AG04449 (cell line): Measurements from ENCODE around the gene KRTAP10-1.
"Not testable (repeated sequence)": the region's sequence is repeated elsewhere in the genome, so short reads cannot be mapped to it uniquely, and the experiment has no call there.

Source experiments
- CTCF ChIA-PET: fragments of 350-600 bp; formaldehyde crosslinking; extraction: SDS; loops from one replicate; lab custom pipeline; 2021; ENCODE audit warnings: antibody characterized with exemption; lab: Yijun Ruan, JAX
- POLR2A ChIA-PET: fragments of 400-600, 350-600 bp; formaldehyde crosslinking; extraction: SDS; loops from one replicate; lab custom pipeline; 2020; ENCODE audit warnings: antibody characterized with exemption, inconsistent platforms; lab: Yijun Ruan, JAX
- DNase-seq: peaks from one replicate; pipeline ENCODE4 v3.0.0-alpha.2; 2010; ENCODE audit warnings: low read depth, low spot score
- H3K4me3 ChIP-seq: 2 replicates; pipeline ENCODE4 v1.5.1; 2011; ENCODE audit warnings: low read depth, mild to moderate bottlenecking, control low read depth, low read length
- TF ChIP-seq, protein P1 (sequence below): IDR thresholded peaks from one replicate; pipeline ENCODE4 v1.5.1; 2011; ENCODE audit warnings: mild to moderate bottlenecking, moderate library complexity, low read length, control low read depth, inconsistent platforms; ENCODE audit not compliant: insufficient read depth; ENCODE audit errors: missing control alignments

KRTAP10-1 gene

DNA sequence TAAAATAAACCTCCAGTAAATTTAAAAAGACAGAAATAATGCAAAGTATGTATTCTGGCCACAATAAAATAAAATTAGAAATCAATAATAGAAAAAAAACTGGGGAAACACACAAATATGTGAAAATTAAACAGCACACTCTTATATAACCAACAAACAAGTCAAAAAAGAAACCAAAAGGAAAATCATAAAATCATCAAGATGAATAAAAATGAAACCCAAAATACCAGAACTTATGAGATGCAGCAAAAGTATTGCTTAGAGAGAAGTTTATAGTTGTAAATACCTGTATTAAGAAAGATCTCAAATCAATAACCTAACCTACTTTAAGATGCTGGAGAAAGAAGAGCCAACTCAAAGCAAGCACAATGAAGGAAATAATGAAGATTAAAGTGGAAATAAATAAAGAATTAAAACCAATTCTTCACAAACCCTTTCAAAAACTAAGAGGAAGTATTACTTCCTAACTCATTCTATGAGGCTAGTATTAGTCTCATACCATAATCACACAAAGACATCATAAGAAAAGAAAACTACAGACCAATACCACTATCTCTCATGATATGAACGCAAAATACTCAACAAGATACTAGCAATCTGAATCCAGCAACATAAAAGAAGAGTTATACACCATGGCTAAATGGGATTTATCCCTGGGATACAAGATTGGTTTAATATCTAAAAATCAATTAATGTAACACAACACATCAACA is 25.0 kb upstream of the KRTAP10-1 start:
- DNase-seq = no peak
- no peak overlapping the region for H3K4me3 ChIP-seq
- ChIA-PET CTCF (no interaction called here), POLR2A (no interaction called here)
- TF ChIP-seq, protein P1, sequence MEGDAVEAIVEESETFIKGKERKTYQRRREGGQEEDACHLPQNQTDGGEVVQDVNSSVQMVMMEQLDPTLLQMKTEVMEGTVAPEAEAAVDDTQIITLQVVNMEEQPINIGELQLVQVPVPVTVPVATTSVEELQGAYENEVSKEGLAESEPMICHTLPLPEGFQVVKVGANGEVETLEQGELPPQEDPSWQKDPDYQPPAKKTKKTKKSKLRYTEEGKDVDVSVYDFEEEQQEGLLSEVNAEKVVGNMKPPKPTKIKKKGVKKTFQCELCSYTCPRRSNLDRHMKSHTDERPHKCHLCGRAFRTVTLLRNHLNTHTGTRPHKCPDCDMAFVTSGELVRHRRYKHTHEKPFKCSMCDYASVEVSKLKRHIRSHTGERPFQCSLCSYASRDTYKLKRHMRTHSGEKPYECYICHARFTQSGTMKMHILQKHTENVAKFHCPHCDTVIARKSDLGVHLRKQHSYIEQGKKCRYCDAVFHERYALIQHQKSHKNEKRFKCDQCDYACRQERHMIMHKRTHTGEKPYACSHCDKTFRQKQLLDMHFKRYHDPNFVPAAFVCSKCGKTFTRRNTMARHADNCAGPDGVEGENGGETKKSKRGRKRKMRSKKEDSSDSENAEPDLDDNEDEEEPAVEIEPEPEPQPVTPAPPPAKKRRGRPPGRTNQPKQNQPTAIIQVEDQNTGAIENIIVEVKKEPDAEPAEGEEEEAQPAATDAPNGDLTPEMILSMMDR = no peak

DNA sequence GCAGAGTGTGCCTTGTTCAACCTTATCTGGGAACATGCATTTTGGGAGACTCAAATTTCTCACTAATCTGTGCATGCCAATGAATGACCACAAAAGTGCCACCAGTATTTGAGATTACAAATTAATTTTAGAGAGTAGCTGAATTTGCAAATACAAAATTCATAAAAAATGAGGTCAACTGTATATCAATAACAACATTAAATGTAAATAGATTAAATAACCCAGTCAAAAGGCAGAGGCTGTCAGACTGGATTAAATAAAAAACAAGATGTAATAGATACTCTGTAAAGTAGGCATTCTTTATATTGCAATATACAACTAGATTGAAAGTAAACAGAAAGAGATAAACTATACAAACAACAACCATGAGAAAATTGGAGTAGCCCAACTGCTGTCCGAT is 24.1 kb upstream of the KRTAP10-1 start:
- TF ChIP-seq, protein P1 = no peak
- DNase-seq = no peak
- no peak overlapping the region for H3K4me3 ChIP-seq
- ChIA-PET POLR2A (no interaction called here), CTCF (no interaction called here)

DNA sequence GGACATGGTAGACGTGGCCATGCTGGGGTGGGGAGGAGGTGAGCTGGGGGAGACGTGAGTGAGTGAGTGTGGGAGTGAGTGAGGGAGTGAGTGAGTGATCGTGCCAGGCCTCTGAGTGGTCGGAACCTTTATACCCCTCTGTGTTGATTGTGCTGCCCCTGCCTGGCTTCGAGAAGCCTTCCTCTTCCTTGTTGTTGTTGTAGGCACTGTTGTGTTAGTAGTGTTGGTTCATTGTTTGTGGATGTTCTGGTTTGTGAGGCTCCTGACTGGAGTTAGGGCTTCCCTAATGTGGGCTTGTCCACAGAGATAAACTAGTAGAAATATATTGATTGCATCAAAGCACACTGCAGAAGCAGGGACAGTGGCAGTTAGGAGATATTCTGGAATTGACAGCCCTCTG is 18.7 kb upstream of the KRTAP10-1 start, which contains the start of gene KRTAP10-3:
KRTAP10-3 (minus strand) TSS at position 101 of the 400 bp plus-strand sequence; CDS start at position 21, 80 bp downstream.
- ChIA-PET CTCF (no interaction called here), POLR2A (no interaction called here)
- TF ChIP-seq, protein P1 = no peak
- DNase-seq = no peak
- H3K4me3 ChIP-seq = no peak within 1 kb of the TSS

DNA sequence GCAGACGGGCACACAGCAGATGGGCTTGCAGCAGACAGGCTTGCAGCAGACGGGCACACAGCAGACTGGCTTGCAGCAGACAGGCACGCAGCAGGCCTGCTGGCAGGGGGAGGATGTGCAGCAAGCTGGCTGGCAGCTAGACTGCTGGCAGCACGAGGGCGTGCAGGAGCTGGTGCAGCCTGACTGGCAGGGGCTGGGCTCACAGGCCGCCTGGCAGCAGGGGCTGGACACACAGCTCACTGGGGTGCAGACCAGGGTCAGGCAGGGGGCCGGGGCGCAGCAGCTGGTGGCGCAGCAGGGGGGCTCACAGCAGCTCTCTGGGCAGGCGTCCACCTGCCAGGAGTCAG is 18.3 kb upstream of the KRTAP10-1 start:
- DNase-seq, POLR2A ChIA-PET, H3K4me3 ChIP-seq, CTCF ChIA-PET: not testable (repeated sequence)

DNA sequence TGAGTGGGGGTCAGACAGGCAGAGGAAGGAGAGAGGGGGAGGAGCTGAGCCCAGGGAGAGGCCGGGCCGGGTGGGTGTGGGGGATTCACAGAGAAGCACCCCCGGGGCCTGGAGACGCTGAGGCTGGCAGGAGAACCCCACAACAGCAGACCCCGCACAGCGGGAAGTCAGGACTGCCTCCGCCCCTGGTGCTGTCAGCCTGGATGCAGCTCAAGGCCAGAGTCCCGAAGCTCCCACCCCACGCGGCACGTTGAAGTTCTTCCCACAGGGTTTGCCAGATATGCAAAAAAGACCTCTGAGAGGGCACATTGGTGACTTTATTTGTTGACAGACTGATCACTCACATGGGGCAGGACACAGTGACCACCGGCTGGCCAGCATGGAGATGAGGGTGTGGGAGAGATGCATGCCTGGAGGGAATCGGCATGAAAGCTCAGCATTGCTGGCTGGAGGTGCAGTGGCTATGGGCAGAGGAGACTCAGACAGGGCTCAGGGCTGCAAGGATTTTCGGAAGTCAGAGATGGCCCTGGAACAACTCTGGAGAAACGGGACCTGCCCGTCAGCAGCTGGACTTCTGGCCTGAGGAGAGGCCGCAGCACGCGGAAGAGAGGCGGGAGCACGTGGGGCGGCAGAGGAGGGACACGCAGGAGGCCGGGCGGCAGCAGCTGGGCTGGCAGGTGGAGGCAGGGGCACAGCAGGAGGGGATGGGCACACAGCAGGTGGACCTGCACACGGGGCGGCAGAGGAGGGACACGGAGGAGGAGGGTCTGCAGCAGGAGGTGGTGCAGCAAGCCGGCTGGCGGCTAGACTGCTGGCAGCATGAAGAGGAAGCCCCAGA is 17.7 kb upstream of the KRTAP10-1 start:
- no peak for DNase-seq
- POLR2A ChIA-PET = no interaction called here
- TF ChIP-seq, protein P1 = no peak
- CTCF ChIA-PET = no interaction called here
- H3K4me3 ChIP-seq = no peak overlapping the region

DNA sequence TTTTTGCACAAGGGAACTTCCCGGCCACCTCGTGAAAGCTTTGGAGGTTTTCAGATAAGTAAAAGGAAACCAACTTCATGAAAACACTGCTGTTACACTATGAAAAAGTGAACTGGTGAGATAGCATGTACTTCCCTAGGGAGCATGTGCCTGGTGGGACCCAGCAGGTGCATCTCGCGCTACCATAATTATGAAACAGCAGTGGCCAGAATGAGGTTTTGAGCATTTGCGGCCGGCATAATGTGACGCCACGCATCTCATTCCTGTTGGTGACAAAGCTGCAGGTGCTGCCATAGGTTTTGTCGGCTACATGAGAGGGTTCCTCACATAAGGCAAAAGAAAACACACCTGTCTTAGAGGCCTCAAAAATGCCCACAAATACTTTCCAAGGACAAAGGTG is 16.9 kb upstream of the KRTAP10-1 start:
- ChIA-PET CTCF (no interaction called here), POLR2A (no interaction called here)
- no peak overlapping the region for H3K4me3 ChIP-seq
- no peak for DNase-seq
- TF ChIP-seq, protein P1 = no peak
